Stimulated activated CD4-positive, alpha-beta T cell treated with anti-CD3 and anti-CD28 coated beads, Interleukin-2, amount 100 ng/mL, for 48 hours (primary cell): ENCODE data around the gene TEX13B.

Experiments used
- DNase-seq, 2 donors: peaks; one replicate each; pipeline ENCODE4 v3.0.0-alpha.2; 2020

Gene TEX13B

GRCh38 chrX:107935664-107936433, 46.3 kb downstream of the TEX13B start:
- no peak for DNase-seq

GRCh38 chrX:107935200-107935599, 47.0 kb downstream of the TEX13B start:
- no peak for DNase-seq

- DNase-seq = no peak
Measured at GRCh38 chrX:107934262-107934661, 47.9 kb downstream of the TEX13B start.
